HCT116 (cell line): ENCODE data around the gene CC2D2B.

Experiments
- POLR2A ChIP-seq: IDR thresholded peaks from 2 replicates; pipeline ENCODE4 v1.7.0; 2011; ENCODE audit warnings: borderline replicate concordance; ENCODE audit not compliant: insufficient read depth, insufficient read length; ENCODE audit errors: extremely low read depth
- POLR2AphosphoS5 ChIP-seq: IDR thresholded peaks from 2 replicates; pipeline ENCODE4 v1.6.1; 2011; ENCODE audit warnings: mild to moderate bottlenecking, low read depth, low read length, moderate library complexity

DNA sequence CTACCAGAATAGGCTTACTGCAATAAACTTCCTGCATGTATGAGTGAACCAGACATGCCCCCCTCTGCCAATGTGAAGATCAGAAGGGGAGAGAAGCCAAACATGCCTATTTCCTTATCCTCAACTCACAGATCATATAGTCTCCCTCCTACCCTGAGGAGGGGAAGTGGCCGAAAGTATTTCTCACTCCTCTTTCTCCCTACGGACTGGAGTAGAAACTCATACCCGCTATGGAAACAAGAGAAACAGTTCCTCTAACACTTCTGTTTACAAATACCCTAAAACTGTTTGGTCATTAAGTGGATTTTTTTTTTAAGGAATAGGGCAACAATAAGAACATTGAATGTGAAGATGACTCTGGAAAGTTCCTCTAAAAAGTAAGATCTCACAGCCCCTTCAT lies 167.0 kb downstream of the CC2D2B start:
- TF ChIP-seq POLR2AphosphoS5 = no peak
- TF ChIP-seq POLR2A = no peak
